Measurements from ENCODE around the gene TRPV6.

Gene TRPV6

DNA sequence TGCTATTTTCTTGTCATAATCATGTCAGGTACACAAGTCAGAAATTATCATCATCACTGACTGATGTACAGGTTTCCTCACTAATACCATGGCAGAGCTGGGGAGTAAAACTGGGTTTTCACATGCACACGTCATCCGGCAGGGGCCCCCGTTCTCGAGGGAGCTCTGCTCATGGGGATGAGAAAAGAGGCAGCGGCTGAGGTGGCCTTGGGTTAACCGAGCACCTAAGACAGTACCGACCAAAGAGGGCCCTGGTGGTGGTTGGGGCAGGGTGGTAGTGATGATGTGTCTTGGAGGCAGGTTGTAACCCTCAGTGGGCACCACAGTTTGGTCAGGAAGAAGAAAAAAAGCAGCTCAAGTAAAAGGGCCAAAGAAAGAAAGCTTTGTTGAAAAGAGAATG lies 12.1 kb upstream of the TRPV6 start:
- H3K4me3 Mint-ChIP-seq, result no peak overlapping the region
- no peaks in the 10 kb centered on the region for H3K9me3 Mint-ChIP-seq
- H3K36me3 Mint-ChIP-seq (ENCODE audit: low read depth), result no peaks in the 10 kb centered on the region
- no peak for ATAC-seq
- DNase-seq, result no peak
- no peak overlapping the region for H3K27ac Mint-ChIP-seq
- H3K27me3 Mint-ChIP-seq, result peaks cover 2% of the 10 kb centered on the region
- no peaks in the 10 kb centered on the region for H3K4me1 Mint-ChIP-seq

DNA sequence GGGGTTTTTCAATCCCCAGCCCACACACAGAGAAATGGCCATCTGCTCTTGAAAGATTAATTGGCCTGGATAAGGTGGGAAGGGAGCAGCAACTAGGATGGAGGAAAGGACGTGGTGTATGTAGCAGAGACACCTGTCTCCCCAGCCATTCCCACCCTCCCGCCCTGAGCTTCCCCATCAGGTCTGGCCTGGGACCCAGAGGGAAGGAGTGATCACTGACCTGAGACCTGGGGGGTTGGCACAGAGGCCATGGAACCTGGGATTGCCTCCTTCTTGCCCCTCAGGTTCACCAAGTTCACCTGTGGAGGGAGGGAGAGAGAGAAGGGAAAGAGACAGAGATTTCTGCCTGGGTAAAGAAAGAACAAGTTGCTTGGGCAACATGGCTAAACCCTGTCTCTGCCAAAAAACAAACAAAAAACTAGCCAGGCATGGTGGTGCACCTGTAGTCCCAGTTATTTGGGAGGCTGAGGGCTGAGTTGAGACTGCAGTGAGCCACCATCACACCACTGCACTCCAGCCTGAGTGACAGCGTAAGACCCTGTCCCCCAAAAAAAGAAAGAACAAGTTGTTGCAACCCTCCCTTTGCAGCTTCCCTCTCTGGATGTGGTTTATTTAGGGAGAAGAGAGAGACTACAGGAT lies 11.3 kb upstream of the TRPV6 start:
- H3K36me3 Mint-ChIP-seq (ENCODE audit: low read depth), result no peaks in the 10 kb centered on the region
- H3K4me1 Mint-ChIP-seq, result no peaks in the 10 kb centered on the region
- no peaks in the 10 kb centered on the region for H3K9me3 Mint-ChIP-seq
- no peak overlapping the region for H3K27ac Mint-ChIP-seq
- peaks cover 2% of the 10 kb centered on the region for H3K27me3 Mint-ChIP-seq
- ATAC-seq (no peak), DNase-seq (no peak)
- H3K4me3 Mint-ChIP-seq, result no peak overlapping the region

DNA sequence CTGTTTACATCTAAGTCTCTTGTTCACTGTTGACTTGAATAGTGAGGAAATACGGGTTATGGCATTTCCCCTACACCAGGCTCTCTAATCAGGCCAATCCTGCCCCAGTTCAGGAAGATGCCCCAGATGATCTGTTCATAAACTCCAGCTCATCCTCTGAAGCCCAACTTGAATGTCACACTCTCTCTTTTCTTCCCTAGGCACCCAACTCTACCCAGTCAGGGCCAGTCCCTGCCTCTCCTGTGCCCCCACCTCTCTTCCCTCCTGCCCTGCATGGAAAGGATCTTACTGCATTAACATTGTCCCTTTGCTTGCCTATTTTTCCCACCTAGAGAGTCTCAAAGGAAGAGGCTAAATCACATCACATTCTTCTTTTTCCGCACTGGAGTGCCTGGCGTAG lies 10.6 kb upstream of the TRPV6 start:
- Mint-ChIP-seq H3K4me1 (no peaks in the 10 kb centered on the region), H3K27me3 (peaks cover 2% of the 10 kb centered on the region), H3K36me3 (ENCODE audit: low read depth) (no peaks in the 10 kb centered on the region), H3K27ac (no peak overlapping the region), H3K9me3 (no peaks in the 10 kb centered on the region), H3K4me3 (no peak overlapping the region)
- ATAC-seq, result no peak
- DNase-seq, result no peak

DNA sequence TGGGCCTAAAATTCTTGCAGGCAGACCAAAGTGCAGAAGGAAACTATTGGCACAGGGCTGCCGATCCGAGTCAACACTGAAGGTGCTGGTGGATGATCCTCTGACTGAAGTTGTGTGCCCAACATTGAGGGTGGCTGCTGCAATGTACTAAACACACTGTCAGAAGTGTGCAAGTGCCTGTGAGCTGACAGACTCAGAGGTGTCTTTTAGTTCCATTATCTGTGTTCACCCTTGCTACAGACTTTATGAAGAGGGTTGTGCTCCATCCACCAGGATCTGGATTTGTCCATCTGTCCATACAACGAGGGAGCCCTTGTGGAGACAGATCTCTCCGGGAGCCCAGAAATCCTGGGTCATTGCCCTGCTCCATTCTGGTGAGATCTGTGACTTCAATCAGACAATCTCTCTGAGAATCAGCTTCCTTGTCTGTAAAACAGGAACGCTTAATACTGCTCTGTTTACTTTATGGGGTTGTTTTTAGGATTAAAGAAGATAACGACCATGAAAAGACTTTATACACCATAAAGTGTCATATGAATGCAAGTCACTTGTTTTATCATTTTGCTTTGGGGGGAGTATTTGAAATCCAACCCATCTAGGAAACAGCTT lies 9.5 kb upstream of the TRPV6 start:
- ATAC-seq (no peak), DNase-seq (no peak)
- Mint-ChIP-seq H3K27ac (no peak overlapping the region), H3K9me3 (no peaks in the 10 kb centered on the region), H3K27me3 (peaks cover 5% of the 10 kb centered on the region), H3K36me3 (ENCODE audit: low read depth) (no peaks in the 10 kb centered on the region), H3K4me1 (no peaks in the 10 kb centered on the region), H3K4me3 (no peak overlapping the region)

DNA sequence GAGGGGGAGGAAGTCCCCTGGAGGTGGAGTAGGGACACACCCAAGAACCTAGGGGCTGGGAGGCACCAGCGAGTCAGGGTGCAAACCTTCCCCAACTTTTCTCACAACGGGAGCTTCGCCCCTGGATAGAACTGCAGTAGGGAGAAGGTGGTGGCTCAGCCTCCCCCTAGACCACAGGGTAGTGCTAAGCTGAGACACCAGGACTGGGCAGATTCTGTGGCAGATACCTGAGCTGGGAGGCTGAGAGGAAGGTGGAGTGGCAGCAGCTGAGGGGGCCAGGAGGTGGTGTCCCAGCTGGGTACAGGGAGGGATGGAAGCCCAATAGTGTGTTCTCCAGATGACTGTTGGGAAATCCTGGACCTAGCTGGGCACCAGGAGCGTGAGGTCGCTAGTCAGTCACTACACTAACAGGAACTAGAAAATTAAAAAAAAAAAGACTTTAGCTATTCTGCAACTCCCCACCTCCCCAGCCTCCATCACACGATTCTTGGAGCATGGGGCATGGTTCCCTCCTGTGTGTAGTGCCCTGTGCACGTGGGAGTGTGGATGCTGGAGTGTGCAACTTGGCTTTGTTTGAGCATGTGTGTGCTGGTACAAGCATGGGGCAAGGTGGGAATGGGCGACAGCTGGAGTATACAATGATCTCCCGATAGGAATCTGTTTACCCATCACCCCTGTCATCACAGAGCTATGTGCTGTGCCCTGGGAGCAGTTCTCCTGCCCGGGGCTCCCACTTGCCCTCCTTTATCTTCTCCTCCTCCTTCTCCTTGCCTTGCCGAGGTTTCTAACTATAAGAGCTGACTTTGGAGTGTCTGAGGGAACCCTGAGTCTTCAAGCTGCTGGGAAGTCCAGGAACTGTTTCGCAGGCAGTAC lies 8.8 kb upstream of the TRPV6 start:
- H3K27me3 Mint-ChIP-seq, result peaks cover 5% of the 10 kb centered on the region
- DNase-seq (no peak), ATAC-seq (no peak)
- H3K9me3 Mint-ChIP-seq, result no peaks in the 10 kb centered on the region
- H3K36me3 Mint-ChIP-seq (ENCODE audit: low read depth), result no peaks in the 10 kb centered on the region
- H3K4me3 Mint-ChIP-seq, result no peak overlapping the region
- H3K4me1 Mint-ChIP-seq, result no peaks in the 10 kb centered on the region
- H3K27ac Mint-ChIP-seq, result no peak overlapping the region

DNA sequence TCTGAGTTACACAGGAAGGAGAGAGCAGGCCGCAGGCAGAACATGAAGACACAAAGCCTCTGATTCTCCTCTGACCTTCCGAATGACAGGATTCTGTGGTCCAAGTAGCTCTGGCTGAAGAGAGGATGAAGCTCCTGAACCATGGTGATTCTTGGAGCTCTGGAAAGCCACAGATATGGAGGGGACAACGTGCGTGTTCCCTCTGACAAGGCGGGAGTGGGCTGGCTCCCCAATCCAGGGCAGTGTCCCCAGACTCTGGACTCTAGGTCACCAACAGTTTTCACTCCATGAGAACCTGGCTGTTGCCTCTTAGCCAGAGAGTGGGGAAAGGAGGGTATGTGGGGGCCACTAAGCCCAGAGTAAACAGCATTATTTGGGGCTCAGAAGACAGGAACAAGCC lies 7.4 kb upstream of the TRPV6 start:
- H3K36me3 Mint-ChIP-seq (ENCODE audit: low read depth), result no peaks in the 10 kb centered on the region
- no peaks in the 10 kb centered on the region for H3K4me1 Mint-ChIP-seq
- H3K27me3 Mint-ChIP-seq, result peaks cover 3% of the 10 kb centered on the region
- H3K27ac Mint-ChIP-seq, result no peak overlapping the region
- no peaks in the 10 kb centered on the region for H3K9me3 Mint-ChIP-seq
- no peak for DNase-seq
- no peak for ATAC-seq
- H3K4me3 Mint-ChIP-seq, result no peak overlapping the region

DNA sequence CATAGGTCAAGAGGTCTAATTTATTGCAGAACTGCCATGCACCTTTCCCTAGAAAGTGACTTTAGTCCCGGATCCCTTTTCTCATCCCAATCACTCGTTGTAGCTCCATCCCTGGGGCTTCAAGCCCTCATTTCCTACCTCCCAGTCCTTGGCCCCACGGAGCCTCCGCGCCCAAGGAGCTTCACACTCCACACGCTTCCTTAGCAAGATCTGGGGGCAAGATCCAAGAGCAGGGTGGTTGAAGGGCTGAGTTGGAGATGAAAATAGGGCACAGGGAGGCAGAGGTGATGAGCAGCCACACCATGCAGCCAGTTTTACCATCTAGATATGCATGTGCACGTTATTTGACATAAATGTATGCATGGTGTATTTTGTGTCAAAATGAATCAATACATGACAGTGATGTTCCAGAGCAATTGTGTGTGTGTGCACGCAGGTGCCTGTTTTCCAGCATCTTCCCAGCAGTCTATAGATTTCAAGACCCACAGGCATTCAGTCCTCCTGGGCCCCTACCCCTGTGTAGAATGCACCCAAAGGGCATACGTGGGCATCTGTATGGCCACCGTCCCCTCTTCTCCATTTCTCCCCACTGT lies 6.0 kb upstream of the TRPV6 start:
- DNase-seq (no peak), ATAC-seq (no peak)

DNA sequence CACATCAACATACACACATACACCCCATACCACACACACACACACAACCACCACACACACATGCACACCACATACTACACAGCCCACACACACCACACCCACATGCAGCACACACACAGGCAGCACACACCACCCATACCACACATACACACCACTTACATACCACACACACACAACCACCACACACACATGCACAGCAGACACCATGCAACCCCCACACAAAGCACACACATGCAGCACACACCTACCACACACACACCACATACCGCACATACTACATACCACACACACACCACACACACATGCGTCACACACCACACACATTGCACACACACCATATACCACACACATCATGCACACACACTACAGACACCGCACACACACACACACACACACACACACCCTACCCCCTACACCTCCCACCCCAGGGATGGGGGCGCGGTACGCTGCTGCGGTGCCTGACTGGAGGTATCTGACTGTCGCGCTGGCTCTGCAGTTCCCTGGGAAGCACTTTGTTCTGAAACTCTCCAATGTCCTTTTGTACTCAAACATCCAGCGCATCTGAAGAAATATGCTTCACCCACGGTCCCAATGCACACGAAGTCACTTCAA lies 5.4 kb upstream of the TRPV6 start:
- H3K4me3 Mint-ChIP-seq, result no peak overlapping the region
- DNase-seq, result no peak
- no peaks in the 10 kb centered on the region for H3K36me3 Mint-ChIP-seq (ENCODE audit: low read depth)
- no peaks in the 10 kb centered on the region for H3K9me3 Mint-ChIP-seq
- H3K4me1 Mint-ChIP-seq, result no peaks in the 10 kb centered on the region
- no peak for ATAC-seq
- peaks cover 3% of the 10 kb centered on the region for H3K27me3 Mint-ChIP-seq
- no peak overlapping the region for H3K27ac Mint-ChIP-seq

More for the DNA sequence above, 6.0 kb upstream of the TRPV6 start:
- H3K9me3 Mint-ChIP-seq, result no peaks in the 10 kb centered on the region
- peaks cover 3% of the 10 kb centered on the region for H3K27me3 Mint-ChIP-seq
- H3K4me3 Mint-ChIP-seq, result no peak overlapping the region
- H3K36me3 Mint-ChIP-seq (ENCODE audit: low read depth), result no peaks in the 10 kb centered on the region
- H3K4me1 Mint-ChIP-seq, result no peaks in the 10 kb centered on the region
- H3K27ac Mint-ChIP-seq, result no peak overlapping the region

DNA sequence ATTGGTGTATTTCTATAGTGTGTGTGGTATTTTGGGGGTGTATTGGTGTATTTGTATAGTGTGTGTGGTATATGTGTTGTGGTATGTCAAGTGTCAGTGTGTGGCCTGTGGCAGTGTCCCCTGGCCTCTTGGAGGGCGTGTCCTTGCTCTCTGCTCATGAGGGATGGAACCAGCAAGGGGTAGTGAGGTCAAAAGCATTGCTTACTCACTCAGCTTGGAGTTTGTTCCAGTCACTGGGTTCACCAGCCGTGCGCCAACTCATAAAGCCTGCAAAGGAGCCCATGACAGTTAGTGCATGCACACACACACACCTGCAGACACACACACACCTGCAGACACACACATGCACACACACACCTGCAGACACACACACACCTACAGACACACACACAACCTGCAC lies 4.3 kb upstream of the TRPV6 start:
- H3K36me3 Mint-ChIP-seq (ENCODE audit: low read depth), result no peaks in the 10 kb centered on the region
- H3K4me3 Mint-ChIP-seq, result no peak overlapping the region
- DNase-seq (no peak), ATAC-seq (no peak)
- no peaks in the 10 kb centered on the region for H3K9me3 Mint-ChIP-seq
- H3K27me3 Mint-ChIP-seq, result peaks cover 3% of the 10 kb centered on the region
- no peaks in the 10 kb centered on the region for H3K4me1 Mint-ChIP-seq
- no peak overlapping the region for H3K27ac Mint-ChIP-seq

DNA sequence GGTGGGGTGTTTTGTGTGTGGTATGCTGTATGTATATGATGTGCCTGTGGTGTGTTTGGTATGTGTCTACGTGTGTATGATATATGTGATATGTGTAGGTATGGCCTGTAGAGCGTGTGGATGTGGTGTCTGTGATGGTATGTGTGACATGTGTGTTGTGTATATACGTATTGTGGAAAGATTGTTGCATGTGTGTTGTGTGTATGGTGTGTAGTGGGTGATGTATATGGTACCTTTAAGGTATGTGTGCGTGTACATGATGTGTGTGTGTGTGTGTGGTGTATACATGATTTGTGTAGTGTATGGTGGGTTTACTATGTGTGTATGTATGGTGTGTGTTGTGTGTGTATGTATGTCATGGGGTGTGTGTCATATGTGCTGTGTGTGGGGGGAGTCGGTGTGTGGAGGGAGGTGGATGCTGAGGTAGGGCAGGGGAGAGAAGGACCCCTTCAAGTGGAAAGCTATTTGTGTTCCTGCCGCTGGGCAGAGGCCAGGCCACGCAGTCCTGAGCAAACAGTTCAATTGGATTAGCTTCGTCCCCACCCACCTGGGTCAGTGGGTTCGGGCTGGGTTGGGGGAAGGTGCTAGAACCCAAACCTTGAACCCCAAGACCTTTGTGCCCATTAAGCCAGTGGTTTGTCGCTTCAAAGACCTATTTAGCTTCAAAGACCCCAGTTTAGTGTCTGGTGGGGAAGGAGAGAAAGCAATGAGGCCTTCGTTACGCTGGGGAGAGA lies 1.9 kb upstream of the TRPV6 start:
- ATAC-seq (no peak), DNase-seq (no peak)
- Mint-ChIP-seq H3K9me3 (no peaks in the 10 kb centered on the region), H3K4me1 (no peaks in the 10 kb centered on the region), H3K27ac (no peak overlapping the region), H3K36me3 (ENCODE audit: low read depth) (no peaks in the 10 kb centered on the region), H3K4me3 (no peak overlapping the region), H3K27me3 (peaks cover 3% of the 10 kb centered on the region)

DNA sequence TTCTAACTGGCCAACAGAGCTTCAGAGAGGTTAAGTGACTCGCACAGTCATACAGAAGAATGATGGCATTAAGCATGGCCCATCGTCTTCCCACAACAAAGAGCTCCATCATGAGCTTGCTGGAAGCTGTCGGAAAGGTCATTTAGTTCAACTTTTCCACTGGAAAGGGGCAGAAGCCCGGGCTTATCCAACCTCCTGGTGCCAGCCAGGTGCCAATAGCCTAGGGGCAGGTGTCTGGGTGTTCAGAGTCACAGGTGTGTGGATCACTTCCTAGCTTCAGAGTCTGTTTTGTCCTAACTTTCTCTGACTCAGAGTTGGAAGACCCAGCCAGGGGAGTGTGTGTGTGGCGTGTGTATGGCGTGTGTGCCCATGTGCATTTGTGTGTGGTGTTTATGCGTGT lies 1.3 kb upstream of the TRPV6 start:
- Mint-ChIP-seq H3K4me1 (no peaks in the 10 kb centered on the region), H3K36me3 (ENCODE audit: low read depth) (no peaks in the 10 kb centered on the region), H3K9me3 (no peaks in the 10 kb centered on the region), H3K27me3 (peaks cover 3% of the 10 kb centered on the region), H3K27ac (no peak overlapping the region), H3K4me3 (no peak overlapping the region)
- DNase-seq, result no peak
- ATAC-seq, result no peak

DNA sequence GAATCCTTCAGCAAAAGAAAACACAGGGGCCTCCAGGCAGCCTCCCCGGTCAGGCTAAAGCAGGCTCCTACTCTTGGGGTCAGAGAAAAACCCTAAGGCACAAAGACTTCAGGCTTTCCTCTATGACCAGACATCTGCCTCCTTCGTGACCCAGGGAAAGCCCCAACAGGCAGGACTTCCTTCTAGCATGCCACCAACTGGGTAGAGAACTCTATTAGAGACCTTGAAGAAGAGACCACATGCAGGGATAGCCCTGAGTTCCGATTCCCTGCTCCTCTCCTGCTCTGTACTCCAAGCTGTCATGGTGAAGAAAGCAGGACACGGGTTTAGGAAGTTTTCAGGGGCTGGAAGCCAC lies 1.3 kb downstream of the TRPV6 start:
- H3K27me3 Mint-ChIP-seq, result no peaks in the 10 kb centered on the region
- no peak for ATAC-seq
- no peak overlapping the region for H3K27ac Mint-ChIP-seq
- H3K4me3 Mint-ChIP-seq, result no peak overlapping the region
- H3K36me3 Mint-ChIP-seq (ENCODE audit: low read depth), result no peaks in the 10 kb centered on the region
- H3K4me1 Mint-ChIP-seq, result no peaks in the 10 kb centered on the region
- DNase-seq, result no peak
- H3K9me3 Mint-ChIP-seq, result no peaks in the 10 kb centered on the region

DNA sequence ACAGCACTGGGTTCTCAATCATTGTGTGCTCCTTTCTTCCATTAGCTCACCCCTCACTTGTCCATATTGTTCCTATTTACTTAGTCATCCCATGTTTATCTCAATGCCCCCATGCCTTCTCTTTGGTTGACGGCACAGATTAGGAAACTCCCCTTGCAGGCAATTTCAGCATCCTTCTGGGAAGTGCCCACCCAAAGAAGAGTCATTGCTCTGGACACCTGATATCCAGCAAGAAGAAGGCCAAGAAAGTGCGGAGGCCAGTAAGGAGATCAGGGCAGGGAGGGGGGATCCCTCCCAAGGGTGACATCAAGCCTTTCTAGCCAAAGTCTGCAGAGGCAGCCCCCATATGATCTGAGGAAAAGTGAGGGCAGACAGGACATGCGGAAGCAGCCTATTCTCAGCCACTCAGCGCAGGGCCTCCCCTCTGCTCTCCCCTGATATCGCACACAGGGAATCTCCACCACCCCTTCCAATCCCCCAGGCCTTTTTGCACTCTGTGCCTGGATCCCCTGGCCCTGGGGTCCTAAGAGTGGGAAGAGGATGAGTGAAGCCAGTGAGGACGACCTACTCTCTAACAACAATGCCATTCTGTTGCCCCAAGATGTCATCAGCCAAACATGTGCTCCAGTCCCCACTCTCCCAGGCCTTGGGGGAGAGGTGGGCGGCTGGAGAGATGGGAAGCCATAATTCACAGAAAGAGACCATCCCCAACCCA lies 1.8 kb downstream of the TRPV6 start:
- no peak overlapping the region for H3K4me3 Mint-ChIP-seq
- H3K9me3 Mint-ChIP-seq, result no peaks in the 10 kb centered on the region
- H3K27ac Mint-ChIP-seq, result no peak overlapping the region
- ATAC-seq, result no peak
- no peak for DNase-seq
- no peaks in the 10 kb centered on the region for H3K36me3 Mint-ChIP-seq (ENCODE audit: low read depth)
- H3K27me3 Mint-ChIP-seq, result no peaks in the 10 kb centered on the region
- H3K4me1 Mint-ChIP-seq, result no peaks in the 10 kb centered on the region

DNA sequence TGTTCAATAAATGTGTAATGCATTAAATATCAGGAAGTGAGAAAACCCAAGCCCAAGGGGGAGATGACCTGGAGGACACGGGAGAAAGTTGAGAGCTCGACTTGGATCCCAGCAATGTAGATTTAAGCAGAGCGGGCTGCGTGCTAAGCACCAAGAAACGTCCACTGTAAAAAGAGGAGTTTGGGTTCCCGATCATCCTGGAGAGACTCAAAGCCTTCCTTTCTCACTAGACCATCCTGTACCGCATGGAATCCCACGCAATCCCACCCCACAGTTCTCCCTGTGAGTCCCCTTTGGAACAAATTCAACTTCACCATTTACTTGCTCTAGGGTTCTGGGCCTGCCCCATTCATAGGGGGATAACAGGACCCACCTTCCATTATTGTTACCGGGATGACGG lies 2.4 kb downstream of the TRPV6 start:
- H3K4me3 Mint-ChIP-seq, result no peak overlapping the region
- no peaks in the 10 kb centered on the region for H3K4me1 Mint-ChIP-seq
- no peak for ATAC-seq
- H3K36me3 Mint-ChIP-seq (ENCODE audit: low read depth), result no peaks in the 10 kb centered on the region
- H3K9me3 Mint-ChIP-seq, result no peaks in the 10 kb centered on the region
- H3K27ac Mint-ChIP-seq, result no peak overlapping the region
- no peaks in the 10 kb centered on the region for H3K27me3 Mint-ChIP-seq
- DNase-seq, result no peak
